Measurements from ENCODE around the gene CCDC88A. TPM values are rescaled to one million over a fixed set of nuclear protein-coding genes. Genes with fewer than 3 reads are reported as not detected.
A peak's percentile ranks its signal among the peaks of the same experiment; 100 is the strongest.

CCDC88A gene
- total RNA-seq, 1 donor from 2014 or later: 77.1 TPM

DNA sequence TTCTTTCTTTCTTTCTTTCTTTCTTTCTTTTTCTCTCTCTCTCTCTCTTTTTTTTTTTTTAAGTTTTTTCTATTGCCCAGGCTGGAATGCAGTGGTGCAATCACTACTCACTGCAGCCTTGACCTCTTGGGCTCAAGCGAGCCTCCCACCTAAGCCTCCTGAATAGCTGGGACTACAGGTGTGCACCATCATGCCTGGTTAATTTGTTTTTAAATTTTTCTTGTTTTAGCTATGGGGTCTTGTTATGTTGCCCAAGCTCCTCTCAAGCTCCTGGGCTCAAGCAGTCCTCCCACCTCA is 19.4 kb upstream of the CCDC88A start:
- no peak overlapping the region for H3K27ac Mint-ChIP-seq
- H3K9me3 Mint-ChIP-seq (ENCODE audit: low read depth): peaks cover 7% of the 10 kb centered on the region
- no peaks in the 10 kb centered on the region for H3K36me3 Mint-ChIP-seq (ENCODE audit: insufficient read depth)
- H3K4me3 Mint-ChIP-seq (ENCODE audit: low read depth): no peak overlapping the region
- H3K27me3 Mint-ChIP-seq: no peaks in the 10 kb centered on the region
- no peak for DNase-seq (ENCODE audit: low spot score, unreplicated experiment)
- H3K4me1 Mint-ChIP-seq (ENCODE audit: low read depth): no peaks in the 10 kb centered on the region
- TF ChIP-seq CTCF (IDR thresholded peaks at IDR 0.05; ENCODE audit: unreplicated experiment): no peak

DNA sequence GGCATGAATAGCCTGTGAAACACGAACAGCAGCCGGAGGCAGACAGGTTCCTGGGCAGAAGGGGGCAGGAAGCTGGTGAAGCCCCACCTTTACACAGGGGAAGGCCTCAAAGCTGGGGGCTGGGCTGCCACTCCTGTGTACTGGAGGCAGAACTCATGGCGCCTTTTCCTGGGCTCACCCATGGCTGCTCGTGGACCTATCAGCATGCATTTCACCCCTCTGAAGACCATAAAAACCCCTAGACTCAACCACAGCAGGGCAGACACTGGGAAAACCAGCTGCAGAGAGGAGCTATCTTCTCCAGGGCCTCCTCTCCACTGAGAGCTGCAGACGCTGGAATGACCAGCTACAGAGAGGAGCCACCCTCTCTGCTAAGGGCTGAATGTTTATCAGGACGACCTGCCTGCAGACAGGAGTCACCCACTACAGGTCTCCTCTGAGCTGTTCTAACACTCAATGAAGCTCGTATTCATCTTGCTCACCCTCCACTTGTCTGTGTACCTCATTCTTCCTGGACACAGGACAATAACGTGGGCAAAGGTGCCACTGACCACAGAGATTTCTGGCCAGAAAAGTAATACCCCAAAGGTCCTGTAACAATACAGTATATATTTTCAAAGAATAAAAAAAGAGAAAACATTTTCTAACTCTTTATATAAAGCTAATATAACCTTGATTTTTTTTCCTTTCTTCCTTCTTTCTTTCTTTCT is 18.9 kb upstream of the CCDC88A start:
- no peak overlapping the region for H3K27ac Mint-ChIP-seq
- peaks cover 7% of the 10 kb centered on the region for H3K9me3 Mint-ChIP-seq (ENCODE audit: low read depth)
- no peak for TF ChIP-seq CTCF (IDR thresholded peaks at IDR 0.05; ENCODE audit: unreplicated experiment)
- no peak for DNase-seq (ENCODE audit: low spot score, unreplicated experiment)
- no peaks in the 10 kb centered on the region for H3K36me3 Mint-ChIP-seq (ENCODE audit: insufficient read depth)
- no peaks in the 10 kb centered on the region for H3K27me3 Mint-ChIP-seq
- H3K4me1 Mint-ChIP-seq (ENCODE audit: low read depth): no peaks in the 10 kb centered on the region
- H3K4me3 Mint-ChIP-seq (ENCODE audit: low read depth): no peak overlapping the region

DNA sequence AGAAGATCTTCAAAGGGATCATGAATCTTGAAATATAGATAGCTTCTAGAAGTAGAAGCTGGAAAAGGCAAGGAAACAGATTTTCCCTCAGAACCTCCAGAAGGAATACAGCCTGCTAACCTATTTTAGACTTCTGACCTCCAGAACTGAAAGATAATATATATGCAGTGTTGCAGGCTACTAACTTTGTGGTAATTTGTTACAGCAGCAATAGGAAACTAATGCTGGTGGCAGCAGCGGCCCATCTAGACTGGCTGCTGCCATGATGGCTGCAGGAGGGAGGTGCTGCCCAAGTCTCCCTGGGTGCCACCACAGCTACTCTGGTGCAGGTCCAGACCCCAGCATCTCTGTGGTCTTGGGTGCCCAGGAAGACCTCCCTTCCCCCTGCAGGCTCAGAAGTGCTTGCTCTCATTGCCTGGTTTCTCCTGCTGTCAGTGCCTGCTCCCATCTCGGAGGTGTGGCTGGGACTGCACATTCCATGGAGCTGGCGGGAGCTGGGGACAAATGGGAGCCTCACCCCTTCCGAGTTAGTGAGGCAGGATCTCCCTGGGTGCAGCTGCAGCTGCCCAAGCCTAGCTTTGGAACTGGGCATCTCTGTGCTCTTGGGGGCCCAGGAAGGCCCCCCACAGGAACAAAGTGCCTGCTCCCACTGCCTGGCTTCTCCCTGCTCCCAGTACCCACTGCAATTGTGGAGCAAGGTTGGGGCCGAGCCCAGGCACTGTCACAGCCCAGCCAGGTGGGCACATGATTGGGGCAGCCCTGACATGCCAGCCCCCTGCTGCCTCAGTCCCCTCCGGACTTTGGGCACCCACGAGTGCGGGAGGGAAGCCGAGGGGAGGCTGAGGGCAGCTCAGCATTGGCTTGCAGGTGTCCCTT is 18.1 kb upstream of the CCDC88A start:
- Mint-ChIP-seq H3K27ac (no peak overlapping the region), H3K4me3 (ENCODE audit: low read depth) (no peak overlapping the region), H3K9me3 (ENCODE audit: low read depth) (peaks cover 4% of the 10 kb centered on the region), H3K36me3 (ENCODE audit: insufficient read depth) (no peaks in the 10 kb centered on the region), H3K27me3 (no peaks in the 10 kb centered on the region), H3K4me1 (ENCODE audit: low read depth) (no peaks in the 10 kb centered on the region)
- TF ChIP-seq CTCF (IDR thresholded peaks at IDR 0.05; ENCODE audit: unreplicated experiment): no peak
- DNase-seq (ENCODE audit: low spot score, unreplicated experiment): no peak

DNA sequence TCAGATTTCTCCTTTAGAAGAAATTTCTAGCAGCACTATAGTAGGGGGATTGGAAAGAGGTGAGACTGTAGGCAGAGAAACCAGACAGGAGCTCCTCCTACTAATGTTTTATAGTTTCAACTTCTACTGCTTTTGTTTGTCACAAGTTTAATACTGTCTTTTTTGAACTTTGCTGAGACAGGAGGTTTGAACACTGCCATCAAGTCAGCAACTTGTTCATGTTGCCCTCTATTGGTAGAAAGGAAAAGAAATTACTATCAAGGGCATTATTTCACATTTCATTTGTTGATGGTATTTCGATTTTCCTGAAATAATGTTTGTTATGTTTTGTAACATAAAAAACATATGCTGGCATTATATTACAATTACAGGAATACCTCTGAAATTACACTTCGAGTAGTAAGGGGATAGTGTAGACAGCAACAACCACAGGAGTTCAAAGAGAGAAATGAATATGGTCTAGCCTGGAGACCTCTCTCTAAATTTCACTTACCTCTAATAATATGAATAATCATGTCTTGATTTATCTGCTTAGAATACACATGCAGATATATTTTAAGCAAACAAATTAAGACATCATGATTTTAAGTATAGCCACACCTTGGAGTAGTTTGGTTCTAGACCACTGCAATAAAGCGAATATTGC is 12.4 kb upstream of the CCDC88A start:
- Mint-ChIP-seq H3K27ac (no peak overlapping the region), H3K36me3 (ENCODE audit: insufficient read depth) (no peaks in the 10 kb centered on the region), H3K4me1 (ENCODE audit: low read depth) (peaks cover 2% of the 10 kb centered on the region), H3K9me3 (ENCODE audit: low read depth) (no peaks in the 10 kb centered on the region), H3K4me3 (ENCODE audit: low read depth) (no peak overlapping the region), H3K27me3 (no peaks in the 10 kb centered on the region)
- no peak for DNase-seq (ENCODE audit: low spot score, unreplicated experiment)
- peak; percentile 57 for TF ChIP-seq CTCF (IDR thresholded peaks at IDR 0.05; ENCODE audit: unreplicated experiment)

- no peak for TF ChIP-seq CTCF (IDR thresholded peaks at IDR 0.05; ENCODE audit: unreplicated experiment)
- no peak overlapping the region for H3K27ac Mint-ChIP-seq
Measured at GRCh38 chr2:55430211-55430975, 10.7 kb upstream of the CCDC88A start.

More at GRCh38 chr2:55430211-55430975, 10.7 kb upstream of the CCDC88A start:
- Mint-ChIP-seq H3K27me3 (no peaks in the 10 kb centered on the region), H3K4me1 (ENCODE audit: low read depth) (peaks cover 2% of the 10 kb centered on the region), H3K36me3 (ENCODE audit: insufficient read depth) (no peaks in the 10 kb centered on the region), H3K9me3 (ENCODE audit: low read depth) (no peaks in the 10 kb centered on the region), H3K4me3 (ENCODE audit: low read depth) (no peak overlapping the region)
- no peak for DNase-seq (ENCODE audit: low spot score, unreplicated experiment)

Measured in progenitor cell of endocrine pancreas (in vitro differentiated cells).